ENCODE results near the gene A2M. TPM values are rescaled to one million over a fixed set of nuclear protein-coding genes. Genes with fewer than 3 reads are reported as not detected.

Gene A2M
- total and polyA plus RNA-seq, 2 of the 8 experiments (the other 6 are each of a cell fraction or from before 2014, with no cell fraction given): 0.15 TPM; not detected in 1

DNA sequence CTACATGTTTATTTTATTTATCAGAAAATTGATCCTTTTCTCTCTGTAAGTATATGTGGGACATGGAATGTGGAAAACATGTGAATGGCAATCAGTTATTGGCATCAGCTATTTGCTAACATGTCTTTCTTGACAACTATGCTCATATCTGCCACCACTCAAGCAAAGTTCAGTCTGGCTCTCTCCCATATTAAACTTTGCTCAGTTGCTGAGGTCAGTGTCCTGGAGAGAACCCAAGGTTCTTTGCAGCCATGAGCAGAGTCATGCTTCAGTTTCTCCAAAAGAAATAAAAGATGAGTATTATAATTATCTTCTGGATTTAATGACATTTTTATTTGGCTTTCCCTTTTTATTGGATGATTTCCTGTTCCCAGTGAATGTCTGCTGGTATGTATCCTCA, 42.6 kb downstream of the A2M start (continued):
- TF ChIP-seq USF2 (IDR thresholded peaks at IDR 0.05; ENCODE audit: low read length): no peak

Data from H1 (cell line).